ENCODE results near the gene OTOP2.

Gene OTOP2

GRCh38 chr17:74928786-74929185, 4.7 kb downstream of the OTOP2 start:
- no peak for TF ChIP-seq ZFP3 (CRISPR knock-in tag; IDR thresholded peaks at IDR 0.05)
- no peak for TF ChIP-seq RARB (CRISPR knock-in tag; IDR thresholded peaks at IDR 0.05)
- no peak for TF ChIP-seq CSRNP3 (CRISPR knock-in tag; IDR thresholded peaks at IDR 0.05)
- TF ChIP-seq, protein P1, sequence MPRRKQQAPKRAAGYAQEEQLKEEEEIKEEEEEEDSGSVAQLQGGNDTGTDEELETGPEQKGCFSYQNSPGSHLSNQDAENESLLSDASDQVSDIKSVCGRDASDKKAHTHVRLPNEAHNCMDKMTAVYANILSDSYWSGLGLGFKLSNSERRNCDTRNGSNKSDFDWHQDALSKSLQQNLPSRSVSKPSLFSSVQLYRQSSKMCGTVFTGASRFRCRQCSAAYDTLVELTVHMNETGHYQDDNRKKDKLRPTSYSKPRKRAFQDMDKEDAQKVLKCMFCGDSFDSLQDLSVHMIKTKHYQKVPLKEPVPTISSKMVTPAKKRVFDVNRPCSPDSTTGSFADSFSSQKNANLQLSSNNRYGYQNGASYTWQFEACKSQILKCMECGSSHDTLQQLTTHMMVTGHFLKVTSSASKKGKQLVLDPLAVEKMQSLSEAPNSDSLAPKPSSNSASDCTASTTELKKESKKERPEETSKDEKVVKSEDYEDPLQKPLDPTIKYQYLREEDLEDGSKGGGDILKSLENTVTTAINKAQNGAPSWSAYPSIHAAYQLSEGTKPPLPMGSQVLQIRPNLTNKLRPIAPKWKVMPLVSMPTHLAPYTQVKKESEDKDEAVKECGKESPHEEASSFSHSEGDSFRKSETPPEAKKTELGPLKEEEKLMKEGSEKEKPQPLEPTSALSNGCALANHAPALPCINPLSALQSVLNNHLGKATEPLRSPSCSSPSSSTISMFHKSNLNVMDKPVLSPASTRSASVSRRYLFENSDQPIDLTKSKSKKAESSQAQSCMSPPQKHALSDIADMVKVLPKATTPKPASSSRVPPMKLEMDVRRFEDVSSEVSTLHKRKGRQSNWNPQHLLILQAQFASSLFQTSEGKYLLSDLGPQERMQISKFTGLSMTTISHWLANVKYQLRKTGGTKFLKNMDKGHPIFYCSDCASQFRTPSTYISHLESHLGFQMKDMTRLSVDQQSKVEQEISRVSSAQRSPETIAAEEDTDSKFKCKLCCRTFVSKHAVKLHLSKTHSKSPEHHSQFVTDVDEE (CRISPR knock-in tag; IDR thresholded peaks at IDR 0.05): no peak
- TF ChIP-seq ZFP30 (CRISPR knock-in tag; IDR thresholded peaks at IDR 0.05): no peak
- no peak for TF ChIP-seq OSR1 (CRISPR knock-in tag; IDR thresholded peaks at IDR 0.05)
- TF ChIP-seq GLIS3 (CRISPR knock-in tag; IDR thresholded peaks at IDR 0.05): no peak
- no peak for TF ChIP-seq CSDC2 (CRISPR knock-in tag; IDR thresholded peaks at IDR 0.05)
- TF ChIP-seq, protein P2, sequence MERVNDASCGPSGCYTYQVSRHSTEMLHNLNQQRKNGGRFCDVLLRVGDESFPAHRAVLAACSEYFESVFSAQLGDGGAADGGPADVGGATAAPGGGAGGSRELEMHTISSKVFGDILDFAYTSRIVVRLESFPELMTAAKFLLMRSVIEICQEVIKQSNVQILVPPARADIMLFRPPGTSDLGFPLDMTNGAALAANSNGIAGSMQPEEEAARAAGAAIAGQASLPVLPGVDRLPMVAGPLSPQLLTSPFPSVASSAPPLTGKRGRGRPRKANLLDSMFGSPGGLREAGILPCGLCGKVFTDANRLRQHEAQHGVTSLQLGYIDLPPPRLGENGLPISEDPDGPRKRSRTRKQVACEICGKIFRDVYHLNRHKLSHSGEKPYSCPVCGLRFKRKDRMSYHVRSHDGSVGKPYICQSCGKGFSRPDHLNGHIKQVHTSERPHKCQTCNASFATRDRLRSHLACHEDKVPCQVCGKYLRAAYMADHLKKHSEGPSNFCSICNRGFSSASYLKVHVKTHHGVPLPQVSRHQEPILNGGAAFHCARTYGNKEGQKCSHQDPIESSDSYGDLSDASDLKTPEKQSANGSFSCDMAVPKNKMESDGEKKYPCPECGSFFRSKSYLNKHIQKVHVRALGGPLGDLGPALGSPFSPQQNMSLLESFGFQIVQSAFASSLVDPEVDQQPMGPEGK (CRISPR knock-in tag; IDR thresholded peaks at IDR 0.05; ENCODE audit: borderline replicate concordance): no peak
- TF ChIP-seq, protein P3, sequence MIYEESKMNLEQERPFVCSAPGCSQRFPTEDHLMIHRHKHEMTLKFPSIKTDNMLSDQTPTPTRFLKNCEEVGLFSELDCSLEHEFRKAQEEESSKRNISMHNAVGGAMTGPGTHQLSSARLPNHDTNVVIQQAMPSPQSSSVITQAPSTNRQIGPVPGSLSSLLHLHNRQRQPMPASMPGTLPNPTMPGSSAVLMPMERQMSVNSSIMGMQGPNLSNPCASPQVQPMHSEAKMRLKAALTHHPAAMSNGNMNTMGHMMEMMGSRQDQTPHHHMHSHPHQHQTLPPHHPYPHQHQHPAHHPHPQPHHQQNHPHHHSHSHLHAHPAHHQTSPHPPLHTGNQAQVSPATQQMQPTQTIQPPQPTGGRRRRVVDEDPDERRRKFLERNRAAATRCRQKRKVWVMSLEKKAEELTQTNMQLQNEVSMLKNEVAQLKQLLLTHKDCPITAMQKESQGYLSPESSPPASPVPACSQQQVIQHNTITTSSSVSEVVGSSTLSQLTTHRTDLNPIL (CRISPR knock-in tag; IDR thresholded peaks at IDR 0.05; ENCODE audit: low read depth): no peak
- TF ChIP-seq BACH2 (CRISPR knock-in tag; IDR thresholded peaks at IDR 0.05; ENCODE audit: borderline replicate concordance): no peak
- ATAC-seq: no peak

- no peak for ATAC-seq
- no peak for TF ChIP-seq GLIS3 (CRISPR knock-in tag; IDR thresholded peaks at IDR 0.05)
- no peak for TF ChIP-seq ISL1 (CRISPR knock-in tag; IDR thresholded peaks at IDR 0.05)
- TF ChIP-seq, protein P4, sequence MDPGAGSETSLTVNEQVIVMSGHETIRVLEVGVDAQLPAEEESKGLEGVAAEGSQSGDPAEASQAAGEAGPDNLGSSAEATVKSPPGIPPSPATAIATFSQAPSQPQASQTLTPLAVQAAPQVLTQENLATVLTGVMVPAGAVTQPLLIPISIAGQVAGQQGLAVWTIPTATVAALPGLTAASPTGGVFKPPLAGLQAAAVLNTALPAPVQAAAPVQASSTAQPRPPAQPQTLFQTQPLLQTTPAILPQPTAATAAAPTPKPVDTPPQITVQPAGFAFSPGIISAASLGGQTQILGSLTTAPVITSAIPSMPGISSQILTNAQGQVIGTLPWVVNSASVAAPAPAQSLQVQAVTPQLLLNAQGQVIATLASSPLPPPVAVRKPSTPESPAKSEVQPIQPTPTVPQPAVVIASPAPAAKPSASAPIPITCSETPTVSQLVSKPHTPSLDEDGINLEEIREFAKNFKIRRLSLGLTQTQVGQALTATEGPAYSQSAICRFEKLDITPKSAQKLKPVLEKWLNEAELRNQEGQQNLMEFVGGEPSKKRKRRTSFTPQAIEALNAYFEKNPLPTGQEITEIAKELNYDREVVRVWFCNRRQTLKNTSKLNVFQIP (CRISPR knock-in tag; IDR thresholded peaks at IDR 0.05; ENCODE audit: borderline replicate concordance, low read depth): no peak
- no peak for TF ChIP-seq PPARA (CRISPR knock-in tag; IDR thresholded peaks at IDR 0.05; ENCODE audit: borderline replicate concordance)
- TF ChIP-seq, protein P2 (CRISPR knock-in tag; IDR thresholded peaks at IDR 0.05; ENCODE audit: borderline replicate concordance): no peak
- TF ChIP-seq OSR1 (CRISPR knock-in tag; IDR thresholded peaks at IDR 0.05): no peak
- TF ChIP-seq ZFP3 (CRISPR knock-in tag; IDR thresholded peaks at IDR 0.05): no peak
- TF ChIP-seq, protein P3 (CRISPR knock-in tag; IDR thresholded peaks at IDR 0.05; ENCODE audit: low read depth): no peak
- TF ChIP-seq ZNF70 (CRISPR knock-in tag; IDR thresholded peaks at IDR 0.05): no peak
- TF ChIP-seq ZC3H10 (CRISPR knock-in tag; IDR thresholded peaks at IDR 0.05): no peak
- no peak for TF ChIP-seq RARB (CRISPR knock-in tag; IDR thresholded peaks at IDR 0.05)
Measured at GRCh38 chr17:74930535-74931036, 6.5 kb downstream of the OTOP2 start.
